ENCODE measurements around the gene POLR3C. TPM values are rescaled to one million over a fixed set of nuclear protein-coding genes. Genes with fewer than 3 reads are reported as not detected.
A peak's percentile ranks its signal among the peaks of the same experiment; 100 is the strongest.

The POLR3C gene
- polyA plus RNA-seq, 1 donor, result 26.1 TPM

DNA sequence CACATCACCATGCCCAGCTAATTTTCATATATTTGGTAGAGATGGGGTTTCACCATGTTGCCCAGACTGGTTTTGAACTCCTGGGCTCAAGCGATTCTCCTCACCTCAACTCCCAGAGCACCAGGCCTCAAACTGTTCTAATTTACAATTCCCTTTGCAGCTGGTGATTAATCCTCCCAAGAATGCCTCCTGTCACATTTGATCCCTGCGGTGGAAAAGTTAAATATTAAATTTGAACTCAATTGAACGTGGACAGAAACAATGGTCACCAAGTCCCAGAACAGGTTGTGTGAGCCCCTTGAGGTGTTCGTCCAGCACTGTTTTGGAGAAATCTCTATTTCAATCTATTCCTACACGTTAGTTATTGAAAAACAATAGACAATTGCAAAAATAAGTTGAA, 63.6 kb downstream of the POLR3C start:
- Histone ChIP-seq H3K27me3 (ENCODE audit: control insufficient read depth, insufficient read depth, low read length) (peaks cover 17% of the 10 kb centered on the region), H3K4me3 (ENCODE audit: low read length) (no peak overlapping the region), H3K4me1 (ENCODE audit: control insufficient read depth, insufficient read depth, low read length) (peaks cover 12% of the 10 kb centered on the region), H3K9me3 (ENCODE audit: control insufficient read depth, low read depth, low read length) (no peaks in the 10 kb centered on the region), H3K27ac (ENCODE audit: low read length) (no peak overlapping the region), H3K36me3 (ENCODE audit: control insufficient read depth, insufficient read depth, low read length) (no peaks in the 10 kb centered on the region)
- no peak for DNase-seq
- no CpG with 5 or more reads among the region's 5 CpGs for WGBS (ENCODE audit: insufficient coverage, low lambda C conversion rate)

DNA sequence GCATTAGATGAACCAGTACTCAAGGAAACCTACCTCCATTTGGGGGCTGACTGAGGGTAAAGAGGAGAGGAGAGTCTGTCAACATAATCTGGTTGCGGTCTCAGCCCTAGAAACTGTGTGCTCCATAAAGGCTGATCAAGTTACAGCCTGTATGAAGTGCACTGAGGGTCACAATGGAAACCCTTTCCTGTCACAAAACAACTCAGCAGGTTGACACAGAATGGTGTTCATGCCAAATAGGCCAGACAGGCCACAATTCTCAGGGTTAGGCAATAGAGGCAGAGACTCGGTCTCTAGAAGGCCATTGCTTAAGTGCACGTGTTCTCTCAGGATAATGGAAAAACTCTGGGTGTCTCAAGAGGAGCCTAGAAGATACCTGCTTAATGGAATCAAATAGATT, 65.7 kb downstream of the POLR3C start:
- Histone ChIP-seq H3K27me3 (ENCODE audit: control insufficient read depth, insufficient read depth, low read length) (peaks cover 5% of the 10 kb centered on the region), H3K4me3 (ENCODE audit: low read length) (no peak overlapping the region), H3K27ac (ENCODE audit: low read length) (no peak overlapping the region), H3K36me3 (ENCODE audit: control insufficient read depth, insufficient read depth, low read length) (no peaks in the 10 kb centered on the region), H3K9me3 (ENCODE audit: control insufficient read depth, low read depth, low read length) (no peaks in the 10 kb centered on the region), H3K4me1 (ENCODE audit: control insufficient read depth, insufficient read depth, low read length) (peaks cover 13% of the 10 kb centered on the region)
- DNase-seq, result no peak
- no CpG with 5 or more reads among the region's 3 CpGs for WGBS (ENCODE audit: insufficient coverage, low lambda C conversion rate)

DNA sequence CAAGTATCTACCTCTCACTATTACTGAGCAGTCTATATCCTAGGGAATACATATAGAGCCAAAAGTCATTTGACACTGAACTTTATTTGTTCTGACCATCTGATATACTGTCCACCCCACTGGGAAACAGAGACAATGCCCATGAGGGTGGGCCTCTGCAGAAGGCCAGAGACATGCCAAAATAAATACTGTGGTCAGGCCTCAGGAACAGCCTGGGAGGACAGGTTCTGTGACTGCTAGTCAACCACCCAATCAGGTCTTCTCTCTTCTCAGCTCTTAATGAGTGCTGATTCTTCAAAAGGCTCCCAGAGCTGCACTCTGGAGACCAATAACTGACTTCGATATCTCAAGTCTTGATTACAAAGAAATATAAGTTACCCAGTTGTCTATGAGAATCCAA, 67.1 kb downstream of the POLR3C start:
- H3K27ac ChIP-seq (ENCODE audit: low read length), result no peak overlapping the region
- no peak overlapping the region for H3K4me3 ChIP-seq (ENCODE audit: low read length)
- no peaks in the 10 kb centered on the region for H3K27me3 ChIP-seq (ENCODE audit: control insufficient read depth, insufficient read depth, low read length)
- no CpG with 5 or more reads among the region's 1 CpG for WGBS (ENCODE audit: insufficient coverage, low lambda C conversion rate)
- peaks cover 13% of the 10 kb centered on the region for H3K4me1 ChIP-seq (ENCODE audit: control insufficient read depth, insufficient read depth, low read length)
- H3K9me3 ChIP-seq (ENCODE audit: control insufficient read depth, low read depth, low read length), result no peaks in the 10 kb centered on the region
- DNase-seq, result no peak
- no peaks in the 10 kb centered on the region for H3K36me3 ChIP-seq (ENCODE audit: control insufficient read depth, insufficient read depth, low read length)

DNA sequence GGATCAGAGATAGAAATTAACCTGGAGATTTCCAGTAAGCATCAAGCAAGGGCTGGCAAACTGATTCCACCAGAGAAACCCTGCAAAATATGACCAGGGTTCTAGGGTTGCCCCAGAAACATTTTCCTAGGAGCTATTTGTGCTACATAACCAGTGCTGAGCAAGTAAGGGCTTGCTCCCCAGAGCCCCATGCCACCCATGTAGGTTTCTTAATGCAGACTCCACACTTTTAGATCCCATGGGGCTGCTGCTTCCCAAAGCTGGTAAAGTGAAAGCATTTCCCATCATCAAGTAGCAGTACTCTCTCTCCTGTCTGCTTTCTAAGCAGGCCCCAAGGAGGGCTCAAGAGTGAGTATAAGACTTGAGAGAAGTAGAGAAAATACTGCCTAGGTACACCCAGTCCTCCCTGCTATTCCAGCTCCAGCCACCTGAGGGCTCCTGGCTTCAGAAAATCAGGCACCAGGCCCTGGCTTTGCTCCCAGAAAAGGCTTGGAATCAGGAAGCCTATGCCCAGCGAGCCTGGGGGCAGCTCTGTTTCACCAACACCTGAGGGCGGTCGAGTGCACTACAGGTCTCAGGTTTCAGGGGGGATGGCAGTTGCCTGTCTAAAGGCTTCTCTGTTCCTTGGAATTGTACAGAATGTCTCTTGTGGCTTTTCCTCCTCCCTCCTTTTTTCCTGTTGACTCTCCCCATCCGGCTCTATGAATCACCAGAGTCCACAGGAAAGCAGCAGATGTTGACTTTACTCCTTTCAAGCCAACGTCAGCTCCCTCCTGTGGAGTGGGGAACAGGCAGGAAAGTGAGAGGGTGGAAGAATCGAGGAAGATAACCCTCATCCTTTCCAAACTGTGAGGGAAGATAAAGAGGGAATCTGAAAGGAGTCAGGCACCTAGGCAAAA, 67.8 kb downstream of the POLR3C start:
- Histone ChIP-seq H3K9me3 (ENCODE audit: control insufficient read depth, low read depth, low read length) (no peaks in the 10 kb centered on the region), H3K27ac (ENCODE audit: low read length) (peak overlapping the region; percentile 66), H3K27me3 (ENCODE audit: control insufficient read depth, insufficient read depth, low read length) (no peaks in the 10 kb centered on the region), H3K36me3 (ENCODE audit: control insufficient read depth, insufficient read depth, low read length) (no peaks in the 10 kb centered on the region), H3K4me1 (ENCODE audit: control insufficient read depth, insufficient read depth, low read length) (peaks cover 13% of the 10 kb centered on the region), H3K4me3 (ENCODE audit: low read length) (no peak overlapping the region)
- DNase-seq, result peak; percentile 91 to 93
- WGBS (ENCODE audit: insufficient coverage, low lambda C conversion rate), result 10% methylated on average over 2 of the region's 6 CpGs

DNA sequence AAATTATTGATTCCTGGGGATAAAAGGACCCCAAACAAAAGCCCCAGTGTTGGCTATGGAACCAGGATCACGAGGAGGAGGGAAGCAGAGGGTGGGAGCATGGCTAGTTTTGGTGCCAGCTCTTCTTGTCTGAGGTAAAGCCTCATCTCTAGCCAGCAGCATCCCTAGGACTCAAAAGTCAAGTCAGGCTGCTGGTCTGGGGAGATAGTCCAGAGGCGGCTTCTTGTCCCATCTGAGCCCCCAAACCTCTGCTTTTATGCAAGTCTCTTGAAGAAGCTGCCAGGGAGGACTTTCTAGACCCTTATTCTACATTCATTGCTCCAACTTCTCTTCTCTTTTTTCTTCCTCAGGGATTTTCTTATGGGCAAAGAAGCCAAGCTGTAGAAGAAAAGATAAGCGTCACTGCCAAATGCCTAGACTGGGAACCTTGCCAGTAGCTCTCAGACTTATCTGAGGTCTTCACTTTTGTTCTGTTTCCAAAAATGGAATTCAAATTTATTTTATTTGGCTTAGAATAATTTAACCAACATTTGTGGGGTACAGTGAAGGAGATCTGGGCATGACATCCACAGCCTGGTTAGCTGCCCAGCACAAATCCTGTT, 68.6 kb downstream of the POLR3C start:
- H3K4me1 ChIP-seq (ENCODE audit: control insufficient read depth, insufficient read depth, low read length), result peaks cover 13% of the 10 kb centered on the region
- H3K27ac ChIP-seq (ENCODE audit: low read length), result peak overlapping the region; percentile 66
- 100% methylated on average over 1 of the region's 3 CpGs for WGBS (ENCODE audit: insufficient coverage, low lambda C conversion rate)
- no peak overlapping the region for H3K4me3 ChIP-seq (ENCODE audit: low read length)
- no peaks in the 10 kb centered on the region for H3K9me3 ChIP-seq (ENCODE audit: control insufficient read depth, low read depth, low read length)
- H3K27me3 ChIP-seq (ENCODE audit: control insufficient read depth, insufficient read depth, low read length), result no peaks in the 10 kb centered on the region
- no peak for DNase-seq
- no peaks in the 10 kb centered on the region for H3K36me3 ChIP-seq (ENCODE audit: control insufficient read depth, insufficient read depth, low read length)

DNA sequence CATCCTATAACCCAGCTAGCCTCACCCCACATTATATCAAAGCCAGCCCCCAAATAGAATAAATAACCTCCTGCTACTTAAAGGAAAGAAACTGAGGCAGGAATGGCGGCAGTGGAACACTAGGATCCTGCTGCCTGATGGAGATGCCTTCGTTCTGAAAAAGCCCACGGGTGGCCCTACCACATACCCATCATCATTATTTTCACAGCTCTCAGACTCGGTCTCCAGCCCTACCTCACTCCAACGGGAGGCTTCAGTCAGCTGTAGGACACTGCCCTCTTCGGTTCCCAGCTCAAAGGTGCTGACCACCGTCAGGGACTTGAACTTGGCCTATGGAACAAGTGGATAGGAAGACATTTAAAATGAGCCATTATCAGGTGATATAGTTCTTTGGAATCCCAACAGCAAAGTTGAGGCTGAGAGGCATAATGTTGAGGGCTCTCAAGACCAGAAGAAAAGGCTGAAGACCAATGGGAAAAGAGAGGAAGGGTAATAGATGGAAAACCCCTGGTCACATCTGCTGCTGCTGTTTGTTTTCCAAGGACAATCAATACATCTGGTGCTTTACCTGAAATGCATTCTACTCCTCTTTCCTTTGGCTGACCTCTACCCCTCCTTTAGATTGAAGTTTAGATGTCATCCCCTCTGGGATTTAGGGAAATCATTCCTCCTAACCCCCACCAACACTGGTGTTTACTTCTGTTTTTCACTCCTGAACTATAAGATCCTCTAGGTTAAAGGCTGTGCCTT, 69.5 kb downstream of the POLR3C start:
- Histone ChIP-seq H3K36me3 (ENCODE audit: control insufficient read depth, insufficient read depth, low read length) (no peaks in the 10 kb centered on the region), H3K4me3 (ENCODE audit: low read length) (no peak overlapping the region), H3K27me3 (ENCODE audit: control insufficient read depth, insufficient read depth, low read length) (no peaks in the 10 kb centered on the region), H3K27ac (ENCODE audit: low read length) (no peak overlapping the region), H3K9me3 (ENCODE audit: control insufficient read depth, low read depth, low read length) (no peaks in the 10 kb centered on the region), H3K4me1 (ENCODE audit: control insufficient read depth, insufficient read depth, low read length) (peaks cover 13% of the 10 kb centered on the region)
- no CpG with 5 or more reads among the region's 7 CpGs for WGBS (ENCODE audit: insufficient coverage, low lambda C conversion rate)
- no peak for DNase-seq

Other genes with a start within 250 kb of the POLR3C start
- 46.0 TPM for gene GPR89A, start 216.2 kb upstream of the POLR3C start, polyA plus RNA-seq
- 62.3 TPM for gene PDZK1, start 116.8 kb upstream of the POLR3C start, polyA plus RNA-seq
- 2.6 TPM for gene CD160, start 104.7 kb upstream of the POLR3C start, polyA plus RNA-seq
- gene RNF115, start 105 bp upstream of the POLR3C start, polyA plus RNA-seq, result 14.7 TPM
- 5.1 TPM for gene NUDT17, start 21.4 kb downstream of the POLR3C start, polyA plus RNA-seq
- 25.6 TPM for gene PIAS3, start 34.9 kb downstream of the POLR3C start, polyA plus RNA-seq
- gene ANKRD35, start 61.7 kb downstream of the POLR3C start, polyA plus RNA-seq, result 0.93 TPM
- gene ITGA10, start 85.8 kb downstream of the POLR3C start, polyA plus RNA-seq, result 1.1 TPM
- gene PEX11B, start 94.5 kb downstream of the POLR3C start, polyA plus RNA-seq, result 33.6 TPM
- 122 TPM for gene RBM8A, start 103.3 kb downstream of the POLR3C start, polyA plus RNA-seq
- 12.0 TPM for gene LIX1L, start 133.8 kb downstream of the POLR3C start, polyA plus RNA-seq
- 0.79 TPM for gene ANKRD34A, start 140.4 kb downstream of the POLR3C start, polyA plus RNA-seq
- gene POLR3GL, start 140.5 kb downstream of the POLR3C start, polyA plus RNA-seq, result 29.6 TPM
- 607 TPM for gene TXNIP, start 172.4 kb downstream of the POLR3C start, polyA plus RNA-seq
- gene HJV, start 197.5 kb downstream of the POLR3C start, polyA plus RNA-seq, result 0.46 TPM